Measurements from ENCODE around the gene KPNA1. TPM values are rescaled to one million over a fixed set of nuclear protein-coding genes. Genes with fewer than 3 reads are reported as not detected.
A peak's percentile ranks its signal among the peaks of the same experiment; 100 is the strongest.

The KPNA1 gene
- total RNA-seq, 1 donor from 2014 or later: 88.2 TPM

DNA sequence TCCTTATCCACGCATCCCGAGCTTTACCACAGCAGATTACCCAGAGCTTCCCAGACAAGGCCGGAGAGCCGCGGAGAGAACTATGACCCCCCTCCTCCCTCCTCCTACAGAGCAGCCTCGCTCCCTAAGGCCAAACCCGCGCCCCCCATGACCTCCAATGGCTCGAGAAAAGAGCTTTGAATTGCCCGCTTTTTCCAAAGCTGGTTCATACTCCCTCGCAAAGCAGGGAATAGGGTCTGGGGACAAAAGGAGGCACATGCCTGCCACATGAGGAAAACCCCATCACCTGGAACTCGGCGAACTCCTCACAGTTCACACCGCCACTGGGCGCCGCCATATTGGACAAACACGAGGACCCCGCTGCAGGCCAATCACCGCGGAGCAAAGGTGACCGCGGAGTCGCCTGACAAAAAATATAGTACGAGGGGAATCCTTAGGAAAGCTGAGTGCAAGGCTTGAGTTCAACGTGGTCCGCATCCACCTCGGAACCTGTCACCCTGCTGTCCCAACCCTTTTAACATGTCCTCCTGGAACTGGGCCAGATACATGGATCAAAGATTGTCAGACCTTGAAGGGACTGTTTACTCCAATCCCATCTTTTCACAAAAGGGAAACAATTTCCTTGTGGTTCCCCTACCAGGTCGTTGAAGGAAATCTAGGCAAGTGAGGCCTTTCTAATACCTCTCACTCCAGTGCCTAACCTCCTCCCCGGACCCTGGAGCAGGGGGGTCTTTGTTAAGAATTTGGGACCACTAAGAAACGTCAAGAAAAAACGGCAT lies 131.7 kb downstream of the KPNA1 start, which contains the start of gene MIX23:
TSS of gene MIX23 (minus strand) at position 344 of the 779 bp plus-strand sequence. CDS start at position 337, 7 bp downstream.
- no peaks in the 10 kb centered on the region for H3K9me3 Mint-ChIP-seq

DNA sequence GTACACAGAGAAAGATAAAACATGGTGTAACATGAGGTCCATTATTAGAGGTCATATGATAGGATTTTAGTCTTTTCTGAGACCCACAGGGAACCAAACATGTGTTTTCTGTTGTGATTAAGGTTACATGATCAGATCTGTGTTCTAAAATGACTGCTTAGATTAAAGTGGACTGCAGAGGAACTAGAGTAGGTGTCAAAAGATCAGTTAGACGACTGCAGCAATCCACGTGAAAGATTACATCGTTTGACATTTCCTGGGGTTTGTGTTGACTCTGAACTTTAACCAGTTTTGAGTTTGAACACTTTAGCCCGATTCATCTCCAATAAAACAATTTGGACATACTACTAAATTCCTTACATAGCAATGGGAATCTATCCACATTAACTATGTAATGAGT lies 136.8 kb downstream of the KPNA1 start:
- Mint-ChIP-seq H3K4me1 (ENCODE audit: low read depth) (peaks cover 54% of the 10 kb centered on the region), H3K27ac (peak overlapping the region; percentile 43), H3K27me3 (ENCODE audit: insufficient read depth) (no peaks in the 10 kb centered on the region), H3K36me3 (ENCODE audit: low read depth) (peaks cover 24% of the 10 kb centered on the region), H3K4me3 (no peak overlapping the region), H3K9me3 (no peaks in the 10 kb centered on the region)
- intact Hi-C loops (cut with micrococcal nuclease): no loop called here
- DNase-seq (ENCODE audit: low spot score): no peak

More for the DNA sequence above, 131.7 kb downstream of the KPNA1 start, which contains the start of gene MIX23:
- Mint-ChIP-seq H3K27ac (peak within 1 kb of the TSS; percentile 90), H3K4me1 (ENCODE audit: low read depth) (peaks cover 83% of the 10 kb centered on the region), H3K36me3 (ENCODE audit: low read depth) (peaks cover 22% of the 10 kb centered on the region), H3K4me3 (peak within 1 kb of the TSS; percentile 96), H3K27me3 (ENCODE audit: insufficient read depth) (no peaks in the 10 kb centered on the region)
- DNase-seq (ENCODE audit: low spot score): peak; percentile 79
- intact Hi-C loops (cut with micrococcal nuclease): loop anchor here (2.0 to 10.0 kb wide), 4 partner anchors 412 to 1638 kb away; partner anchors contain the start of genes EAF2, GTF2E1, IQCB1 and RABL3

DNA sequence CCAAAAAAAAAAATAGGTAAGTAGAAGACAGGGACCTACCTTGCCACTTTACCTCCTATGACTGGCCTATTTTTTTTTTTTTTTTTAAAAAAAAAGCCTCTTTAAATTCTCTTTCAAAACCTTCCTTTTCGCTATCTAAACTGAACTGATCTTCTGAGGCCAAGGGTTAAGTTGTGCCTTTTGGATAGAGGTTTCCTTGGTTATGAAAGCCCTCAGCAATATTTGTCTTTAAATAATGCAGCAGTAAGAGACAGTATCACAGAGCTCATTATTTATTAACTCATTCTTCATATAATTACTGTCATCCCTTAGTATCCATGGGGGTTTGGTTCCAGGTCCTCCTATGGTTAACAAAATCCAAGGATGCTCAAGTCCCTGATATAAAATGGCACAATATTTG lies 140.7 kb downstream of the KPNA1 start:
- Mint-ChIP-seq H3K36me3 (ENCODE audit: low read depth) (peaks cover 35% of the 10 kb centered on the region), H3K4me3 (no peak overlapping the region), H3K27me3 (ENCODE audit: insufficient read depth) (no peaks in the 10 kb centered on the region), H3K4me1 (ENCODE audit: low read depth) (peaks cover 28% of the 10 kb centered on the region), H3K27ac (no peak overlapping the region), H3K9me3 (no peaks in the 10 kb centered on the region)
- intact Hi-C loops (cut with micrococcal nuclease): no loop called here
- no peak for DNase-seq (ENCODE audit: low spot score)

Other genes starting within 250 kb of the KPNA1 start
- gene CSTA, start 189.7 kb downstream of the KPNA1 start, total RNA-seq: not detected in 2 replicates
- 106 and 111 TPM in 2 replicates for gene MIX23, start 131.7 kb downstream of the KPNA1 start, total RNA-seq
- 63.7 and 70.0 TPM in 2 replicates for gene FAM162A, start 130.8 kb downstream of the KPNA1 start, total RNA-seq
- 4.3 and 5.6 TPM in 2 replicates for gene WDR5B, start 98.9 kb downstream of the KPNA1 start, total RNA-seq
- 45.0 and 47.3 TPM in 2 replicates for gene PARP9, start 49.4 kb upstream of the KPNA1 start, total RNA-seq
- 40.8 and 44.5 TPM in 2 replicates for gene DTX3L, start 49.4 kb upstream of the KPNA1 start, total RNA-seq
- gene PARP15, start 62.7 kb upstream of the KPNA1 start, total RNA-seq: 12.8 and 13.2 TPM in 2 replicates
- 66.7 and 68.6 TPM in 2 replicates for gene PARP14, start 165.9 kb upstream of the KPNA1 start, total RNA-seq